ENCODE measurements around the gene SPATA6. TPM values are rescaled to one million over a fixed set of nuclear protein-coding genes. Genes with fewer than 3 reads are reported as not detected.

Gene SPATA6
- total and polyA plus RNA-seq, 2 donors (not counting 3 experiments of a cell fraction or from before 2014, with no cell fraction given), result 0.79 to 4.9 TPM

GRCh38 chr1:48488721-48489120 is 16.7 kb upstream of the SPATA6 start:
- no peak overlapping the region for H2AFZ ChIP-seq (ENCODE audit: low read depth, low read length)
- no peak overlapping the region for H3K9ac ChIP-seq (replicated peaks; ENCODE audit: extremely low read depth, insufficient read depth, low read length)
- BruUV-seq (replicated peaks), result no TSS peak
- peaks cover 0 to 1% of the 10 kb centered on the region in 2 experiments for H3K27me3 ChIP-seq (ENCODE audit: control insufficient read depth in 2 of 2, insufficient read depth in 2 of 2, low read length in 2 of 2)
- CTCF ChIA-PET, result interaction anchor here (0.9 kb wide), 1 partner anchor 9 kb away, joined by 6 read pairs; no protein-coding TSS in a partner anchor
- H3K9me3 ChIP-seq (replicated peaks; ENCODE audit: control insufficient read depth, insufficient read depth, low read length), result no peaks in the 10 kb centered on the region
- no peaks in the 10 kb centered on the region for H4K20me1 ChIP-seq (replicated peaks; ENCODE audit: control insufficient read depth, extremely low read depth, insufficient read depth, low read length)
- no peak overlapping the region for H3K4me2 ChIP-seq (ENCODE audit: insufficient read depth, low read length)
- TF ChIP-seq JUN (IDR thresholded peaks at IDR 0.05; ENCODE audit: borderline replicate concordance, insufficient read depth, insufficient read length, low read depth) (no peak), MAX (IDR thresholded peaks at IDR 0.05; ENCODE audit: insufficient read depth, insufficient read length) (no peak), EZH2 (IDR thresholded peaks at IDR 0.05; ENCODE audit: borderline replicate concordance, low read depth, low read length, severe bottlenecking) (no peak), POLR2A (IDR thresholded peaks at IDR 0.05; ENCODE audit: low read depth, low read length) (no peak), MYC (IDR thresholded peaks at IDR 0.05; ENCODE audit: low read depth, low read length) (no peak), CTCF (IDR thresholded peaks at IDR 0.05; ENCODE audit: extremely low read depth in 1 of 2, insufficient read depth in 1 of 2, low read depth in 1 of 2, low read length in 2 of 2) (no peak), POLR2AphosphoS5 (IDR thresholded peaks at IDR 0.05; ENCODE audit: insufficient read depth, low read depth, low read length) (no peak), GATA2 (IDR thresholded peaks at IDR 0.05; ENCODE audit: insufficient read depth, insufficient read length, low read depth, low read length) (no peak), FOS (IDR thresholded peaks at IDR 0.05; ENCODE audit: borderline replicate concordance, insufficient read depth, low read length) (no peak)
- no peak for DNase-seq (ENCODE audit: low read depth, low spot score)
- no peak for FAIRE-seq
- H3K4me1 ChIP-seq (ENCODE audit: control insufficient read depth, extremely low read depth, insufficient read depth, low read length), result no peaks in the 10 kb centered on the region
- H3K9me1 ChIP-seq (replicated peaks; ENCODE audit: control insufficient read depth, extremely low read depth, insufficient read depth, low read length), result no peaks in the 10 kb centered on the region
- no peak overlapping the region for H3K4me3 ChIP-seq (replicated peaks in 1 of 3; ENCODE audit: insufficient read depth in 1 of 3, low read depth in 1 of 3, low read length in 3 of 3)
- POLR2A ChIA-PET, result no interaction called here
- intact Hi-C loops (cut with micrococcal nuclease) (no loop called here), dilution Hi-C loops (cut with MboI; ENCODE audit: extremely low pct_ligation_motif_present, low sequenced_read_pairs) (no loop called here)
- H3K36me3 ChIP-seq (ENCODE audit: control insufficient read depth in 2 of 2, extremely low read depth in 1 of 2, insufficient read depth in 2 of 2, low read length in 2 of 2), result no peaks in the 10 kb centered on the region
- no peak overlapping the region for H3K27ac ChIP-seq (ENCODE audit: insufficient read depth, low read depth, low read length)
- no peaks in the 10 kb centered on the region for H3K79me2 ChIP-seq (ENCODE audit: control insufficient read depth, insufficient read depth, low read length)
